ENCODE data around the gene INVS. TPM values are rescaled to one million over a fixed set of nuclear protein-coding genes. Genes with fewer than 3 reads are reported as not detected.

Gene INVS
- total RNA-seq, 3 donors from 2014 or later (not counting 1 experiment from before 2014, with no cell fraction given) = 24.5 to 30.6 (median 27.4) TPM

- Histone ChIP-seq H3K4me1 (ENCODE audit: control insufficient read depth, insufficient read depth, low read length) (no peaks in the 10 kb centered on the region), H3K27ac (ENCODE audit: low read length) (no peak overlapping the region), H3K27me3 (ENCODE audit: control insufficient read depth, insufficient read depth, low read length) (no peaks in the 10 kb centered on the region), H3K4me3 (ENCODE audit: low read length) (no peak overlapping the region), H3K9me3 (ENCODE audit: control insufficient read depth, insufficient read depth, low read length) (no peaks in the 10 kb centered on the region), H3K36me3 (ENCODE audit: control insufficient read depth, insufficient read depth, low read length) (peaks cover 20% of the 10 kb centered on the region)
- H3K9me3 Mint-ChIP-seq = no peaks in the 10 kb centered on the region
- 100% methylated on average over 1 of the region's 2 CpGs for WGBS (ENCODE audit: insufficient coverage)
- H3K27ac Mint-ChIP-seq = no peak overlapping the region
- peaks cover 11% of the 10 kb centered on the region for H3K36me3 Mint-ChIP-seq
- peaks cover 8 to 12% of the 10 kb centered on the region in 2 donors for H3K4me1 Mint-ChIP-seq
- intact Hi-C loops (cut with micrococcal nuclease) = no loop called here
- no peak for DNase-seq
- no peak overlapping the region for H3K4me3 Mint-ChIP-seq
- no peaks in the 10 kb centered on the region for H3K27me3 Mint-ChIP-seq (ENCODE audit: low read depth in 2 of 2)
- no peak for TF ChIP-seq CTCF (IDR thresholded peaks at IDR 0.05)
- ATAC-seq = no peak
Measured at GRCh38 chr9:100126423-100126822, 27.4 kb downstream of the INVS start.

GRCh38 chr9:100129772-100130171 lies 30.7 kb downstream of the INVS start:
- no peak overlapping the region for H3K27ac Mint-ChIP-seq
- H3K9me3 Mint-ChIP-seq = no peaks in the 10 kb centered on the region
- Histone ChIP-seq H3K4me1 (ENCODE audit: control insufficient read depth, insufficient read depth, low read length) (no peaks in the 10 kb centered on the region), H3K27ac (ENCODE audit: low read length) (no peak overlapping the region), H3K4me3 (ENCODE audit: low read length) (no peak overlapping the region), H3K27me3 (ENCODE audit: control insufficient read depth, insufficient read depth, low read length) (no peaks in the 10 kb centered on the region), H3K36me3 (ENCODE audit: control insufficient read depth, insufficient read depth, low read length) (peaks cover 22% of the 10 kb centered on the region), H3K9me3 (ENCODE audit: control insufficient read depth, insufficient read depth, low read length) (no peaks in the 10 kb centered on the region)
- H3K4me1 Mint-ChIP-seq = peaks cover 7 to 12% of the 10 kb centered on the region in 2 donors
- no peak for TF ChIP-seq CTCF (IDR thresholded peaks at IDR 0.05)
- no peak for ATAC-seq
- H3K27me3 Mint-ChIP-seq (ENCODE audit: low read depth in 2 of 2) = no peaks in the 10 kb centered on the region
- H3K4me3 Mint-ChIP-seq = no peak overlapping the region
- DNase-seq = no peak
- intact Hi-C loops (cut with micrococcal nuclease) = no loop called here
- H3K36me3 Mint-ChIP-seq = peaks cover 11% of the 10 kb centered on the region

GRCh38 chr9:100131216-100131615 lies 32.2 kb downstream of the INVS start:
- Histone ChIP-seq H3K4me3 (ENCODE audit: low read length) (no peak overlapping the region), H3K27ac (ENCODE audit: low read length) (no peak overlapping the region), H3K27me3 (ENCODE audit: control insufficient read depth, insufficient read depth, low read length) (no peaks in the 10 kb centered on the region), H3K9me3 (ENCODE audit: control insufficient read depth, insufficient read depth, low read length) (no peaks in the 10 kb centered on the region), H3K4me1 (ENCODE audit: control insufficient read depth, insufficient read depth, low read length) (no peaks in the 10 kb centered on the region), H3K36me3 (ENCODE audit: control insufficient read depth, insufficient read depth, low read length) (peaks cover 22% of the 10 kb centered on the region)
- TF ChIP-seq CTCF (IDR thresholded peaks at IDR 0.05) = no peak
- no peak overlapping the region for H3K4me3 Mint-ChIP-seq
- H3K27me3 Mint-ChIP-seq (ENCODE audit: low read depth in 2 of 2) = no peaks in the 10 kb centered on the region
- peaks cover 11% of the 10 kb centered on the region for H3K36me3 Mint-ChIP-seq
- no CpG with 5 or more reads among the region's 1 CpG for WGBS (ENCODE audit: insufficient coverage)
- intact Hi-C loops (cut with micrococcal nuclease) = no loop called here
- H3K4me1 Mint-ChIP-seq = peaks cover 6% of the 10 kb centered on the region in 2 donors
- ATAC-seq (no peak), DNase-seq (no peak)
- H3K9me3 Mint-ChIP-seq = no peaks in the 10 kb centered on the region
- H3K27ac Mint-ChIP-seq = no peak overlapping the region

GRCh38 chr9:100131875-100132430 lies 32.9 kb downstream of the INVS start:
- TF ChIP-seq CTCF (IDR thresholded peaks at IDR 0.05) = no peak
- Mint-ChIP-seq H3K27me3 (ENCODE audit: low read depth in 2 of 2) (no peaks in the 10 kb centered on the region), H3K9me3 (no peaks in the 10 kb centered on the region), H3K4me3 (no peak overlapping the region), H3K36me3 (peaks cover 11% of the 10 kb centered on the region), H3K4me1 (peaks cover 6% of the 10 kb centered on the region in 2 donors), H3K27ac (no peak overlapping the region)
- Histone ChIP-seq H3K9me3 (ENCODE audit: control insufficient read depth, insufficient read depth, low read length) (no peaks in the 10 kb centered on the region), H3K27me3 (ENCODE audit: control insufficient read depth, insufficient read depth, low read length) (no peaks in the 10 kb centered on the region), H3K4me1 (ENCODE audit: control insufficient read depth, insufficient read depth, low read length) (no peaks in the 10 kb centered on the region), H3K27ac (ENCODE audit: low read length) (no peak overlapping the region), H3K4me3 (ENCODE audit: low read length) (no peak overlapping the region), H3K36me3 (ENCODE audit: control insufficient read depth, insufficient read depth, low read length) (peaks cover 17% of the 10 kb centered on the region)
- DNase-seq (no peak), ATAC-seq (no peak)
- intact Hi-C loops (cut with micrococcal nuclease) = no loop called here
- WGBS (ENCODE audit: insufficient coverage) = 96% methylated on average over 2 of the region's 3 CpGs

Data from natural killer cell (primary cell).